Measurements from ENCODE around the gene PCDHA1. TPM values are rescaled to one million over a fixed set of nuclear protein-coding genes. Genes with fewer than 3 reads are reported as not detected.

Gene PCDHA1
- polyA plus RNA-seq, 1 donor (not counting 4 experiments of a cell fraction or from before 2014, with no cell fraction given): 0.03 TPM

DNA sequence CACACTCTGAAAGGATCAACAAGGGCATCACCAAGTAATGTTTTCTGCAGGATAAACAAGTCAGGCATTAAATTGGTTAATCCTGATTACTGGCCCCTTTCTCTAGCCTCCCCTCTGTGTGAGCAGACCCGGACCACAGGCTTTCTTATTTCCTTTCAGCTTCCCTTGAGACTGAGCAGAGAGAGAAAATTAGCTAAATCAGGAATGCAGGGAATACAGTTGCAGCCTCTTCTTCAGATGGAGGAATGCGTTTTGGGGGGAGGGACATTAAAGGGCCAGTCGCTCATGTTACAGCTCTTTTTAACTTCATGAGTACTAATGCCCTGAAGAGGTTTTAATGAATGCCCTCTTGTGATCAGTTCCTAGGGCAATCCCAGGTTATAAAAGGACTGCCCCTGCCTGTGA, 200.2 kb downstream of the PCDHA1 start:
- no peak overlapping the region for H2AFZ ChIP-seq (ENCODE audit: control insufficient read depth, low read length)
- H3K27ac ChIP-seq (ENCODE audit: control insufficient read depth, insufficient read depth, low read length): no peak overlapping the region
- no peak overlapping the region for H3K4me3 ChIP-seq (ENCODE audit: control insufficient read depth in 2 of 3, extremely low read depth in 1 of 3, insufficient read depth in 2 of 3, low read depth in 1 of 3, low read length in 3 of 3)
- no peaks in the 10 kb centered on the region for H3K27me3 ChIP-seq (ENCODE audit: control insufficient read depth, extremely low read depth, insufficient read depth, low read length)
- H3K9me3 ChIP-seq (ENCODE audit: control insufficient read depth, low read depth, low read length): no peaks in the 10 kb centered on the region
- no peaks in the 10 kb centered on the region for H3K4me1 ChIP-seq (ENCODE audit: control insufficient read depth, extremely low read depth, insufficient read depth, low read length)
- no peaks in the 10 kb centered on the region for H4K20me1 ChIP-seq (ENCODE audit: control insufficient read depth, extremely low read depth, insufficient read depth, low read length)
- no peak overlapping the region for H3K4me2 ChIP-seq (ENCODE audit: control insufficient read depth, extremely low read depth, insufficient read depth, low read depth, low read length)
- no peak overlapping the region for H3K9ac ChIP-seq (ENCODE audit: control insufficient read depth, extremely low read depth, insufficient read depth, low read length)
- H3K36me3 ChIP-seq (ENCODE audit: control insufficient read depth in 2 of 2, extremely low read depth in 1 of 2, insufficient read depth in 2 of 2, low read length in 2 of 2): no peaks in the 10 kb centered on the region
- no peak for DNase-seq (ENCODE audit: low read depth, low spot score)
- dilution Hi-C loops (cut with MboI; ENCODE audit: extremely low pct_ligation_motif_present, low sequenced_read_pairs): no loop called here
- TF ChIP-seq, protein P1, sequence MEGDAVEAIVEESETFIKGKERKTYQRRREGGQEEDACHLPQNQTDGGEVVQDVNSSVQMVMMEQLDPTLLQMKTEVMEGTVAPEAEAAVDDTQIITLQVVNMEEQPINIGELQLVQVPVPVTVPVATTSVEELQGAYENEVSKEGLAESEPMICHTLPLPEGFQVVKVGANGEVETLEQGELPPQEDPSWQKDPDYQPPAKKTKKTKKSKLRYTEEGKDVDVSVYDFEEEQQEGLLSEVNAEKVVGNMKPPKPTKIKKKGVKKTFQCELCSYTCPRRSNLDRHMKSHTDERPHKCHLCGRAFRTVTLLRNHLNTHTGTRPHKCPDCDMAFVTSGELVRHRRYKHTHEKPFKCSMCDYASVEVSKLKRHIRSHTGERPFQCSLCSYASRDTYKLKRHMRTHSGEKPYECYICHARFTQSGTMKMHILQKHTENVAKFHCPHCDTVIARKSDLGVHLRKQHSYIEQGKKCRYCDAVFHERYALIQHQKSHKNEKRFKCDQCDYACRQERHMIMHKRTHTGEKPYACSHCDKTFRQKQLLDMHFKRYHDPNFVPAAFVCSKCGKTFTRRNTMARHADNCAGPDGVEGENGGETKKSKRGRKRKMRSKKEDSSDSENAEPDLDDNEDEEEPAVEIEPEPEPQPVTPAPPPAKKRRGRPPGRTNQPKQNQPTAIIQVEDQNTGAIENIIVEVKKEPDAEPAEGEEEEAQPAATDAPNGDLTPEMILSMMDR (optimal IDR thresholded peaks at IDR 0.05 in 1 of 3, IDR thresholded peaks at IDR 0.05 in 1 of 3, conservative IDR thresholded peaks at IDR 0.05 in 1 of 3; ENCODE audit: extremely low read depth in 1 of 3, insufficient read depth in 2 of 3, low read length in 3 of 3): no peak
- no peak for TF ChIP-seq EZH2 (IDR thresholded peaks at IDR 0.05; ENCODE audit: low read length)
- H3K79me2 ChIP-seq (ENCODE audit: control insufficient read depth, insufficient read depth, low read length): no peaks in the 10 kb centered on the region
- no peak for FAIRE-seq
- no peaks in the 10 kb centered on the region for H3K9me1 ChIP-seq (ENCODE audit: control insufficient read depth, extremely low read depth, insufficient read depth, low read length)

DNA sequence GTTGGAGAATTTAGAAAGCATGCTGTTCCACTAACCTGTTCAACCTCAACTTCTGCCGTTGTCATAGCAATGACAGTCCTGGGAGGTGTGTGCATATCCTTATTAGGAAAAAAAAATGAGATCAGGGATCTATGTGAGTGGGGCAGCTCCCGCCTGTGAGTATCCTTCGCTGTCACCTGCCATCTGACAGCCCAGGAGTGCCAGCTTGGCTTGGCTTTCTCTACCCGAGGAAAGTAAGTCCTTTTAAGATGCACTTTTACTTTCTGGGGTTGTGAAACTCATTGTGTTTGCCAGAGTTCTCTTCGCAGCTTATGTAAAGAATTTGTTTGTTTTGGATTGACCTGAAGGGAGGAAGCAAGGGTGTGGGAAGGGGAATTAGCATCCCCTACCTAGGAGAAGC, 202.2 kb downstream of the PCDHA1 start:
- Histone ChIP-seq H3K4me3 (ENCODE audit: control insufficient read depth in 2 of 3, extremely low read depth in 1 of 3, insufficient read depth in 2 of 3, low read depth in 1 of 3, low read length in 3 of 3) (no peak overlapping the region), H3K27ac (ENCODE audit: control insufficient read depth, insufficient read depth, low read length) (no peak overlapping the region), H3K4me1 (ENCODE audit: control insufficient read depth, extremely low read depth, insufficient read depth, low read length) (no peaks in the 10 kb centered on the region), H3K9me1 (ENCODE audit: control insufficient read depth, extremely low read depth, insufficient read depth, low read length) (no peaks in the 10 kb centered on the region), H3K9me3 (ENCODE audit: control insufficient read depth, low read depth, low read length) (no peaks in the 10 kb centered on the region), H3K79me2 (ENCODE audit: control insufficient read depth, insufficient read depth, low read length) (no peaks in the 10 kb centered on the region), H3K9ac (ENCODE audit: control insufficient read depth, extremely low read depth, insufficient read depth, low read length) (no peak overlapping the region), H3K36me3 (ENCODE audit: control insufficient read depth in 2 of 2, extremely low read depth in 1 of 2, insufficient read depth in 2 of 2, low read length in 2 of 2) (no peaks in the 10 kb centered on the region), H2AFZ (ENCODE audit: control insufficient read depth, low read length) (no peak overlapping the region), H4K20me1 (ENCODE audit: control insufficient read depth, extremely low read depth, insufficient read depth, low read length) (no peaks in the 10 kb centered on the region), H3K27me3 (ENCODE audit: control insufficient read depth, extremely low read depth, insufficient read depth, low read length) (no peaks in the 10 kb centered on the region), H3K4me2 (ENCODE audit: control insufficient read depth, extremely low read depth, insufficient read depth, low read depth, low read length) (no peak overlapping the region)
- DNase-seq (ENCODE audit: low read depth, low spot score) (no peak), FAIRE-seq (no peak)
- dilution Hi-C loops (cut with MboI; ENCODE audit: extremely low pct_ligation_motif_present, low sequenced_read_pairs): no loop called here
- no peak for TF ChIP-seq EZH2 (IDR thresholded peaks at IDR 0.05; ENCODE audit: low read length)
- TF ChIP-seq, protein P1 (optimal IDR thresholded peaks at IDR 0.05 in 1 of 3, IDR thresholded peaks at IDR 0.05 in 1 of 3, conservative IDR thresholded peaks at IDR 0.05 in 1 of 3; ENCODE audit: extremely low read depth in 1 of 3, insufficient read depth in 2 of 3, low read length in 3 of 3): no peak
